CD4-positive, CD25-positive, alpha-beta regulatory T cell (primary cell): Measurements from ENCODE around the gene ARFIP2. TPM values are rescaled to one million over a fixed set of nuclear protein-coding genes. Genes with fewer than 3 reads are reported as not detected.

Experiments used
- ATAC-seq, 2 donors: fragments of 150-1000 bp; cut with Tn5 transposase; one replicate each; pipeline ENCODE4 v1.10.0; 2021; ENCODE audit warnings: low read depth in 2 of 2, moderate number of reproducible peaks in 2 of 2, moderate library complexity in 1 of 2
- DNase-seq, 3 donors: peaks; one replicate each; pipeline versions ENCODE4 v3.0.0 to v3.0.0-alpha.2; 2012 to 2022; ENCODE audit warnings: mixed read lengths in 1 of 3
- H3K27ac ChIP-seq: one replicate; pipeline ENCODE4 v1.7.0; 2013; ENCODE audit warnings: mild to moderate bottlenecking, low read length; ENCODE audit not compliant: insufficient read depth, poor library complexity, severe bottlenecking
- H3K27me3 ChIP-seq: one replicate; pipeline ENCODE4 v1.7.0; 2013; ENCODE audit warnings: low read length; ENCODE audit not compliant: control insufficient read depth, insufficient read depth
- H3K36me3 ChIP-seq: one replicate; pipeline ENCODE4 v1.7.0; 2013; ENCODE audit warnings: mild to moderate bottlenecking, low read length, moderate library complexity; ENCODE audit not compliant: control insufficient read depth, insufficient read depth
- H3K4me1 ChIP-seq: 2 replicates; pipeline ENCODE4 v1.7.0; 2013; ENCODE audit warnings: mild to moderate bottlenecking, low read length; ENCODE audit not compliant: insufficient read depth, control insufficient read depth, poor library complexity, severe bottlenecking
- H3K4me3 ChIP-seq: one replicate; pipeline ENCODE4 v1.7.0; 2013; ENCODE audit warnings: low read depth, mild to moderate bottlenecking, low read length, moderate library complexity
- H3K9me3 ChIP-seq, 2 experiments: 1 replicate in 1 of 2; 2 replicates in 1 of 2; pipeline ENCODE4 v1.7.0; 2013; ENCODE audit warnings: low read length in 2 of 2, mild to moderate bottlenecking in 1 of 2, moderate library complexity in 1 of 2; ENCODE audit not compliant: control insufficient read depth in 2 of 2
- H3K27ac Mint-ChIP-seq, 3 donors: one replicate each; pipeline ENCODE4 v1.8.0; 2020 to 2022; ENCODE audit warnings: mild to moderate bottlenecking in 3 of 3, mixed read lengths in 3 of 3, moderate library complexity in 2 of 3
- H3K27me3 Mint-ChIP-seq: one replicate; pipeline ENCODE4 v1.8.0; 2022; ENCODE audit warnings: mild to moderate bottlenecking, mixed read lengths
- H3K36me3 Mint-ChIP-seq: one replicate; pipeline ENCODE4 v1.8.0; 2020; ENCODE audit warnings: mixed read lengths
- H3K4me1 Mint-ChIP-seq, 4 donors: one replicate each; pipeline ENCODE4 v1.8.0; 2020 to 2022; ENCODE audit warnings: mixed read lengths in 4 of 4, mild to moderate bottlenecking in 1 of 4
- H3K4me3 Mint-ChIP-seq, 4 donors: one replicate each; pipeline ENCODE4 v1.8.0; 2020 to 2022; ENCODE audit warnings: mild to moderate bottlenecking in 4 of 4, mixed read lengths in 4 of 4, moderate library complexity in 3 of 4
- H3K9me3 Mint-ChIP-seq, 7 donors: one replicate each; pipeline ENCODE4 v1.8.0; 2020 to 2022; ENCODE audit warnings: mixed read lengths in 7 of 7, mild to moderate bottlenecking in 3 of 7, moderate library complexity in 2 of 7
- polyA plus RNA-seq, 4 donors: library from polyadenylated mRNA; unstranded; fragments of 300-500 nt; fragmentation: Illumina TruSeq; gene quantifications; one replicate each; pipeline ENCODE4 v1.2.3, GENCODE V29; 2021
- total RNA-seq: library from RNA; stranded (reverse); gene quantifications from one replicate; pipeline ENCODE4 v1.2.3, GENCODE V29; 2022

Gene ARFIP2
- total and polyA plus RNA-seq, 5 donors from 2014 or later = 33.0 to 45.4 (median 37.6) TPM

GRCh38 chr11:6481924-6482275 is 769 bp upstream of the ARFIP2 start:
- H3K27me3 Mint-ChIP-seq = no peaks in the 10 kb centered on the region
- Histone ChIP-seq H3K4me3 (peak overlapping the region; percentile 87), H3K9me3 (no peaks in the 10 kb centered on the region), H3K27ac (peak overlapping the region; percentile 94), H3K36me3 (peaks cover 47% of the 10 kb centered on the region), H3K4me1 (peaks cover 33% of the 10 kb centered on the region), H3K27me3 (no peaks in the 10 kb centered on the region)
- peaks cover 0 to 2% (median 0%) of the 10 kb centered on the region in 7 donors for H3K9me3 Mint-ChIP-seq
- peaks cover 20 to 50% (median 31%) of the 10 kb centered on the region in 4 donors for H3K4me1 Mint-ChIP-seq
- DNase-seq (no peak), ATAC-seq (no peak)
- H3K4me3 Mint-ChIP-seq = peak overlapping the region; percentile 89 to 99 (median 96)
- peak overlapping the region; percentile 11 to 98 (median 97) for H3K27ac Mint-ChIP-seq
- H3K36me3 Mint-ChIP-seq = peaks cover 18% of the 10 kb centered on the region

GRCh38 chr11:6480299-6480914 is 724 bp downstream of the ARFIP2 start:
- peaks cover 18% of the 10 kb centered on the region for H3K36me3 Mint-ChIP-seq
- H3K9me3 ChIP-seq = no peaks in the 10 kb centered on the region
- H3K4me3 Mint-ChIP-seq = peak overlapping the region; percentile 89 to 99 (median 96)

GRCh38 chr11:6476571-6476970 is 4.6 kb downstream of the ARFIP2 start:
- peaks cover 11% of the 10 kb centered on the region for H3K36me3 ChIP-seq
- H3K9me3 ChIP-seq = no peaks in the 10 kb centered on the region
- H3K36me3 Mint-ChIP-seq = peaks cover 3% of the 10 kb centered on the region
- H3K4me3 Mint-ChIP-seq = peak overlapping the region in 1 of 4 donors; percentile 86
- H3K27ac Mint-ChIP-seq = no peak overlapping the region
- ATAC-seq (no peak), DNase-seq (no peak)
- H3K4me3 ChIP-seq = no peak overlapping the region
- no peaks in the 10 kb centered on the region for H3K27me3 ChIP-seq
- no peaks in the 10 kb centered on the region for H3K9me3 Mint-ChIP-seq
- no peaks in the 10 kb centered on the region for H3K27me3 Mint-ChIP-seq
- peaks cover 10 to 60% (median 28%) of the 10 kb centered on the region in 4 donors for H3K4me1 Mint-ChIP-seq
- no peak overlapping the region for H3K27ac ChIP-seq
- peaks cover 30% of the 10 kb centered on the region for H3K4me1 ChIP-seq

More at GRCh38 chr11:6480299-6480914, 724 bp downstream of the ARFIP2 start:
- Mint-ChIP-seq H3K27me3 (no peaks in the 10 kb centered on the region), H3K9me3 (peaks cover 0 to 2% (median 0%) of the 10 kb centered on the region in 7 donors), H3K4me1 (peaks cover 20 to 51% (median 31%) of the 10 kb centered on the region in 4 donors), H3K27ac (peak overlapping the region; percentile 91 to 98 (median 97))
- Histone ChIP-seq H3K27me3 (no peaks in the 10 kb centered on the region), H3K27ac (peak overlapping the region; percentile 94), H3K36me3 (peaks cover 36% of the 10 kb centered on the region), H3K4me3 (peak overlapping the region; percentile 75), H3K4me1 (peaks cover 33% of the 10 kb centered on the region)
- no peak for ATAC-seq
- no peak for DNase-seq

GRCh38 chr11:6475936-6476335 is 5.2 kb downstream of the ARFIP2 start:
- H3K27ac ChIP-seq = no peak overlapping the region
- H3K9me3 Mint-ChIP-seq = no peaks in the 10 kb centered on the region
- peaks cover 10 to 57% (median 29%) of the 10 kb centered on the region in 4 donors for H3K4me1 Mint-ChIP-seq
- peaks cover 28% of the 10 kb centered on the region for H3K4me1 ChIP-seq
- no peak for ATAC-seq
- H3K4me3 Mint-ChIP-seq = peak overlapping the region in 3 of 4 donors; percentile 13 to 86 (median 66)
- no peak overlapping the region for H3K4me3 ChIP-seq
- no peak for DNase-seq
- H3K36me3 Mint-ChIP-seq = peaks cover 3% of the 10 kb centered on the region
- H3K27ac Mint-ChIP-seq = peak overlapping the region; percentile 48 to 72 (median 60)
- no peaks in the 10 kb centered on the region for H3K9me3 ChIP-seq
- H3K27me3 ChIP-seq = no peaks in the 10 kb centered on the region
- peaks cover 11% of the 10 kb centered on the region for H3K36me3 ChIP-seq
- no peaks in the 10 kb centered on the region for H3K27me3 Mint-ChIP-seq

GRCh38 chr11:6474806-6475500 is 6.2 kb downstream of the ARFIP2 start:
- ATAC-seq = no peak
- peak overlapping the region; percentile 82 to 92 (median 86) for H3K4me3 Mint-ChIP-seq

GRCh38 chr11:6474413-6474792 is 6.7 kb downstream of the ARFIP2 start:
- Histone ChIP-seq H3K4me1 (peaks cover 16% of the 10 kb centered on the region), H3K4me3 (peak overlapping the region; percentile 26), H3K27ac (peak overlapping the region; percentile 81), H3K36me3 (peaks cover 11% of the 10 kb centered on the region), H3K27me3 (no peaks in the 10 kb centered on the region), H3K9me3 (no peaks in the 10 kb centered on the region)
- ATAC-seq (no peak), DNase-seq (no peak)
- Mint-ChIP-seq H3K27ac (peak overlapping the region; percentile 60 to 92 (median 71)), H3K4me3 (peak overlapping the region; percentile 82 to 92 (median 86)), H3K27me3 (no peaks in the 10 kb centered on the region), H3K4me1 (peaks cover 5 to 42% (median 17%) of the 10 kb centered on the region in 4 donors), H3K36me3 (peaks cover 3% of the 10 kb centered on the region), H3K9me3 (no peaks in the 10 kb centered on the region)

More at GRCh38 chr11:6474806-6475500, 6.2 kb downstream of the ARFIP2 start:
- peak overlapping the region; percentile 81 for H3K27ac ChIP-seq
- H3K27me3 Mint-ChIP-seq = no peaks in the 10 kb centered on the region
- H3K27ac Mint-ChIP-seq = peak overlapping the region; percentile 60 to 97 (median 92)
- DNase-seq = no peak
- no peaks in the 10 kb centered on the region for H3K27me3 ChIP-seq
- H3K4me1 ChIP-seq = peaks cover 18% of the 10 kb centered on the region
- no peaks in the 10 kb centered on the region for H3K9me3 Mint-ChIP-seq
- H3K4me1 Mint-ChIP-seq = peaks cover 8 to 47% (median 21%) of the 10 kb centered on the region in 4 donors
- peaks cover 11% of the 10 kb centered on the region for H3K36me3 ChIP-seq
- no peaks in the 10 kb centered on the region for H3K9me3 ChIP-seq
- H3K36me3 Mint-ChIP-seq = peaks cover 3% of the 10 kb centered on the region
- no peak overlapping the region for H3K4me3 ChIP-seq

- H3K9me3 Mint-ChIP-seq = no peaks in the 10 kb centered on the region
- peak within 1 kb of the TSS; percentile 60 to 92 (median 89) for H3K27ac Mint-ChIP-seq
Observed at GRCh38 chr11:6473451-6474412, 7.4 kb downstream of the ARFIP2 start, which contains the start of gene TRIM3. Gene TRIM3, minus strand, starts transcription at chr11:6473941. Its CDS starts 8,246 bp downstream, at chr11:6465695.

More at GRCh38 chr11:6473451-6474412, 7.4 kb downstream of the ARFIP2 start, which contains the start of gene TRIM3:
- peaks cover 16% of the 10 kb centered on the region for H3K4me1 ChIP-seq
- H3K27ac ChIP-seq = peak within 1 kb of the TSS; percentile 81
- peak; percentile 60 to 62 for ATAC-seq
- peaks cover 5 to 35% (median 14%) of the 10 kb centered on the region in 4 donors for H3K4me1 Mint-ChIP-seq
- no peaks in the 10 kb centered on the region for H3K9me3 ChIP-seq
- peaks cover 11% of the 10 kb centered on the region for H3K36me3 ChIP-seq
- peak within 1 kb of the TSS; percentile 53 for H3K4me3 ChIP-seq
- peak; percentile 47 to 80 (median 62) for DNase-seq
- peaks cover 3% of the 10 kb centered on the region for H3K36me3 Mint-ChIP-seq
- H3K27me3 Mint-ChIP-seq = no peaks in the 10 kb centered on the region
- H3K27me3 ChIP-seq = no peaks in the 10 kb centered on the region
- peak within 1 kb of the TSS; percentile 86 to 94 (median 91) for H3K4me3 Mint-ChIP-seq
